Activated CD8-positive, alpha-beta T cell treated with anti-CD3 and anti-CD28 coated beads for 36 hours (primary cell): Measurements from ENCODE around the gene CAMK2N2. TPM values are rescaled to one million over a fixed set of nuclear protein-coding genes. Genes with fewer than 3 reads are reported as not detected.

Experiments
- ATAC-seq: fragments of 200-7000 bp; cut with Tn5 transposase; one replicate; pipeline ENCODE4 v1.10.0; 2021; ENCODE audit warnings: mild to moderate bottlenecking, moderate library complexity
- CTCF ChIA-PET: fragments of 350-600 bp; sonication (Branson Sonifier 250); formaldehyde crosslinking; loops from one replicate; lab custom pipeline; 2021; ENCODE audit warnings: antibody characterized with exemption; lab: Charles Lee
- POLR2A ChIA-PET: fragments of 350-600 bp; sonication (Branson Sonifier 250); formaldehyde crosslinking; loops from one replicate; lab custom pipeline; 2021; ENCODE audit warnings: antibody characterized with exemption; lab: Charles Lee
- DNase-seq: peaks from one replicate; pipeline ENCODE4 v3.0.0-alpha.2; 2020
- H3K27ac Mint-ChIP-seq: one replicate; pipeline ENCODE4 v1.8.0; 2021; ENCODE audit warnings: mild to moderate bottlenecking, mixed read lengths
- H3K27me3 Mint-ChIP-seq: one replicate; pipeline ENCODE4 v1.8.0; 2021; ENCODE audit warnings: mixed read lengths
- H3K36me3 Mint-ChIP-seq: one replicate; pipeline ENCODE4 v1.8.0; 2021; ENCODE audit warnings: low read depth, mixed read lengths
- H3K4me1 Mint-ChIP-seq: one replicate; pipeline ENCODE4 v1.8.0; 2021; ENCODE audit warnings: low read depth, mixed read lengths
- H3K4me3 Mint-ChIP-seq: one replicate; pipeline ENCODE4 v1.8.0; 2021; ENCODE audit warnings: mild to moderate bottlenecking, moderate library complexity, mixed read lengths
- H3K9me3 Mint-ChIP-seq: one replicate; pipeline ENCODE4 v1.8.0; 2021; ENCODE audit warnings: mixed read lengths
- CTCF ChIP-seq: fragments of 200-600 bp; IDR thresholded peaks from one replicate; pipeline ENCODE4 v1.8.0; 2022; ENCODE audit warnings: antibody characterized with exemption, mild to moderate bottlenecking
- intact Hi-C: fragments of 100-400 bp; cut with micrococcal nuclease; formaldehyde crosslinking; loops from one replicate; pipeline ENCODE4 v1.10.0; 2022
- microRNA-seq: library from miRNA; unstranded; fragments of <30 nt; microRNA quantifications from one replicate; pipeline ENCODE4 v1.2.0, GENCODE V29; 2022; ENCODE audit warnings: borderline microRNAs expressed, borderline replicate concordance
- total RNA-seq, 2 experiments: library from RNA; stranded (reverse); gene quantifications; one replicate each; pipeline ENCODE4 v1.2.3, GENCODE V29; 2021

CAMK2N2 gene
- total RNA-seq, 2 experiments from 2014 or later, result 0.18 to 0.22 TPM

DNA sequence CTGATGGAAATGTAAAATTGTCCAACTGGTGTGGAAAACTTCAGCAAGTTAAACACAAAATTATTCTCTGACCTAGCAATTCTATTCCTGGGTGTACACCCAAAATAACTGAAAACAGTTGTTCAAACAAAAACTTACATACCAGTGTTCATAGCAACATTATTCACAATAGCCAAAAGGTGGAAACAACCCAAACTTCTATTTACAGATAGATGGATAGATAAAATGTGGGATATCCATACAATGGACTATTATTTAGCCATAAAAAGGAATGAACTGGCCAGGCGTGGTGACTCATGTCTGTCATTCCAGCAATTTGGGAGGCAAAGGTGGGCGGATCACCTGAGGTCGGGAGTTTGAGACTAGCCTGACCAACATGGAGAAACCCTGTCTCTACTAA is 38.8 kb downstream of the CAMK2N2 start:
- ChIA-PET POLR2A (no interaction called here), CTCF (interaction anchor here (1.1 to 1.5 kb wide), 3 partner anchors 27 to 32 kb away, joined by 3 read pairs; partner anchors contain the start of gene EEF1AKMT4)
- H3K36me3 Mint-ChIP-seq, result no peaks in the 10 kb centered on the region
- TF ChIP-seq CTCF, result no peak
- H3K9me3 Mint-ChIP-seq, result no peaks in the 10 kb centered on the region
- ATAC-seq, result no peak
- H3K27me3 Mint-ChIP-seq, result peaks cover 7% of the 10 kb centered on the region
- no peak overlapping the region for H3K27ac Mint-ChIP-seq
- intact Hi-C loops, result no loop called here
- no peak for DNase-seq
- no peak overlapping the region for H3K4me3 Mint-ChIP-seq
- H3K4me1 Mint-ChIP-seq, result no peaks in the 10 kb centered on the region

- intact Hi-C loops, result no loop called here
- no peak for TF ChIP-seq CTCF
- ATAC-seq, result no peak
- DNase-seq, result no peak
- Mint-ChIP-seq H3K9me3 (no peaks in the 10 kb centered on the region), H3K4me1 (no peaks in the 10 kb centered on the region), H3K36me3 (no peaks in the 10 kb centered on the region), H3K4me3 (no peak overlapping the region), H3K27ac (no peak overlapping the region), H3K27me3 (peaks cover 12% of the 10 kb centered on the region)
- CTCF ChIA-PET, result interaction anchor here (7.0 kb wide), 1 partner anchor 9 kb away, joined by 46 read pairs; the partner anchor contains the start of gene VWA5B2
- POLR2A ChIA-PET, result no interaction called here
Observed at GRCh38 chr3:184218814-184219213, 42.5 kb downstream of the CAMK2N2 start.

DNA sequence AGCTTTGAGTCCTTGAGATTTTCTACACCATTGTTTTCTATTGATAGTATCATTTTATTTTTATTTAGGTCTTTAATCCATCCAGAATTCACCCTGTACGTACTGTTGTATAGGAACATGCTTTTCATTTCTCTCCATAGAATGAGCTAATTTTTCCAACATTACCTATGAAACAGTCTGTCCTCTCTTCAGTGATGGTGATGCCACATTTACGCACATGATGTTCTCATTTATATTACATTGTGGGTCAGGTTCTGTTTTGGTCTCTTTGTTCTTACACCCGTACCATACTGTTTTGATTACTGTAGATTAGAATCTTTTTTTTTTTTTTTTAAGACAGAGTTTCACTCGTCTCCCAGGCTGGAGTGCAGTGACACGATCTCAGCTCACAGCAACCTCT is 49.6 kb downstream of the CAMK2N2 start:
- CTCF ChIA-PET, result interaction anchor here (0.6 to 3.3 kb wide), 2 partner anchors 16 to 78 kb away, joined by 3 to 25 read pairs; partner anchors contain the start of gene VWA5B2
- TF ChIP-seq CTCF, result no peak
- DNase-seq (no peak), ATAC-seq (no peak)
- H3K27ac Mint-ChIP-seq, result no peak overlapping the region
- H3K4me1 Mint-ChIP-seq, result no peaks in the 10 kb centered on the region
- peaks cover 13% of the 10 kb centered on the region for H3K27me3 Mint-ChIP-seq
- no peak overlapping the region for H3K4me3 Mint-ChIP-seq
- H3K9me3 Mint-ChIP-seq, result no peaks in the 10 kb centered on the region
- intact Hi-C loops, result no loop called here
- H3K36me3 Mint-ChIP-seq, result no peaks in the 10 kb centered on the region
- POLR2A ChIA-PET, result no interaction called here

DNA sequence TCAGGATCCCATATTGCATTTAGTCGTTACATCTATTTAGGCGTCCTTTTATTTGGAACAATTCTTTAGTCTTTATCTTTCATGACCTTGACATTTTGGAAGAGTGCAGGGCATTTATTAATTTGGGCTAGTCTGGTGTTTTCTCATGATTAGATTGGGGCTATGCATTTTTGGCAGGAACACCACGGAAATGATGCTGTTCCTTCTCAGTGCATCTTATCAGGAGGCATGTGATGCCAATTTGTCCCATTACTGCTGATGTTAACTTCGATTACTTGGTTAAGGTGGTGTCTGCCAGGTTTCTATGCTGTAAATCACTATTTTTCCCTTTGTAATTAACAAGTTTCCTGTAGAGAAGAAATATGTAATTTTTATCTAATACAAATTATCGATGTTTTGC is 50.1 kb downstream of the CAMK2N2 start:
- Mint-ChIP-seq H3K27ac (no peak overlapping the region), H3K9me3 (no peaks in the 10 kb centered on the region), H3K4me3 (no peak overlapping the region), H3K4me1 (no peaks in the 10 kb centered on the region), H3K27me3 (peaks cover 16% of the 10 kb centered on the region), H3K36me3 (no peaks in the 10 kb centered on the region)
- ChIA-PET POLR2A (no interaction called here), CTCF (interaction anchor here (3.3 kb wide), 1 partner anchor 16 kb away, joined by 25 read pairs; the partner anchor contains the start of gene VWA5B2)
- TF ChIP-seq CTCF, result no peak
- DNase-seq (no peak), ATAC-seq (no peak)
- intact Hi-C loops, result no loop called here

Small RNAs within 50 kb of the gene (microRNA-seq; reads per million reads assigned to microRNA genes)
- not detected for gene MIR1224

Other genes starting within 250 kb of the CAMK2N2 start
- 10 to 100 TPM; 16.2 to 17.7 TPM for gene ABCC5, start 243.7 kb downstream of the CAMK2N2 start, total RNA-seq
- not detected for gene HTR3D, start 229.8 kb downstream of the CAMK2N2 start, total RNA-seq
- not detected for gene HTR3C, start 208.5 kb downstream of the CAMK2N2 start, total RNA-seq
- not detected for gene HTR3E, start 164.5 kb downstream of the CAMK2N2 start, total RNA-seq
- 10 to 100 TPM; 59.9 to 64.0 TPM for gene EIF2B5, start 126.2 kb downstream of the CAMK2N2 start, total RNA-seq
- 10 to 100 TPM; 21.2 to 25.9 TPM for gene DVL3, start 106.2 kb downstream of the CAMK2N2 start, total RNA-seq
- 100 to 1,000 TPM; 211 to 223 TPM for gene AP2M1, start 86.7 kb downstream of the CAMK2N2 start, total RNA-seq
- gene ABCF3, start 75.4 kb downstream of the CAMK2N2 start, total RNA-seq, result 10 to 100 TPM; 61.3 to 68.7 TPM
- gene VWA5B2, start 32.0 kb downstream of the CAMK2N2 start, total RNA-seq, result not detected
- 10 to 100 TPM; 40.0 to 44.5 TPM for gene ALG3, start 12.6 kb downstream of the CAMK2N2 start, total RNA-seq
- gene EEF1AKMT4, start 11.9 kb downstream of the CAMK2N2 start, total RNA-seq, result 1 to 10 TPM; 7.8 to 8.7 TPM
- not detected for gene ECE2, start 14.5 kb upstream of the CAMK2N2 start, total RNA-seq
- 100 to 1,000 TPM; 220 to 221 TPM for gene PSMD2, start 37.7 kb upstream of the CAMK2N2 start, total RNA-seq
- 100 to 1,000 TPM; 429 to 437 TPM for gene EIF4G1, start 53.1 kb upstream of the CAMK2N2 start, total RNA-seq
- 1 to 10 TPM; 4.0 to 5.5 TPM for gene FAM131A, start 76.0 kb upstream of the CAMK2N2 start, total RNA-seq
- gene CLCN2, start 100.1 kb upstream of the CAMK2N2 start, total RNA-seq, result 1 to 10 TPM; 4.0 to 4.2 TPM
- gene POLR2H, start 100.2 kb upstream of the CAMK2N2 start, total RNA-seq, result 100 to 1,000 TPM; 166 to 169 TPM
- not detected for gene THPO, start 116.7 kb upstream of the CAMK2N2 start, total RNA-seq
- gene CHRD, start 118.5 kb upstream of the CAMK2N2 start, total RNA-seq, result not detected